ENCODE data around the gene ARRDC4. TPM values are rescaled to one million over a fixed set of nuclear protein-coding genes. Genes with fewer than 3 reads are reported as not detected.
A peak's percentile ranks its signal among the peaks of the same experiment; 100 is the strongest.

Gene ARRDC4
- total and polyA plus RNA-seq, 9 of the 15 experiments (the other 6 are each of a cell fraction or from before 2014, with no cell fraction given): 4.3 to 16.1 (median 14.4) TPM

- TF ChIP-seq ARID1B (IDR thresholded peaks at IDR 0.05) (0 out of 2 replicates have a peak, but pooled peaks have one; percentile 22), TFE3 (CRISPR knock-in tag; IDR thresholded peaks at IDR 0.05) (no peak), TARDBP (IDR thresholded peaks at IDR 0.05) (no peak), SMAD4 (CRISPR knock-in tag; conservative IDR thresholded peaks at IDR 0.05) (no peak; the same call in 1 of the 2 replicates), ELF2 (CRISPR knock-in tag; IDR thresholded peaks at IDR 0.05) (no peak), L3MBTL2 (IDR thresholded peaks at IDR 0.05) (peak; percentile 8; the same call in 1 of the 2 replicates), MLLT1 (IDR thresholded peaks at IDR 0.05) (no peak), GTF2F1 (IDR thresholded peaks at IDR 0.05; ENCODE audit: low read depth, low read length) (no peak), ZBTB26 (CRISPR knock-in tag; IDR thresholded peaks at IDR 0.05) (no peak), SMAD1 (IDR thresholded peaks at IDR 0.05; ENCODE audit: low read depth, low read length, partially characterized antibody) (peak; percentile 34), ZNF583 (CRISPR knock-in tag; IDR thresholded peaks at IDR 0.05) (no peak), LARP7 (IDR thresholded peaks at IDR 0.05) (no peak), PPARD (CRISPR knock-in tag; IDR thresholded peaks at IDR 0.05) (no peak), TCF7 (IDR thresholded peaks at IDR 0.05; ENCODE audit: borderline replicate concordance) (no peak), DEAF1 (CRISPR knock-in tag; IDR thresholded peaks at IDR 0.05) (no peak), FOXA1 (IDR thresholded peaks at IDR 0.05; ENCODE audit: borderline replicate concordance) (no peak), ZNF280B (CRISPR knock-in tag; IDR thresholded peaks at IDR 0.05) (no peak), ZZZ3 (IDR thresholded peaks at IDR 0.05) (no peak), FOXP4 (CRISPR knock-in tag; IDR thresholded peaks at IDR 0.05; ENCODE audit: borderline replicate concordance) (no peak)
These were observed 808 bp downstream of the ARRDC4 start (continued) for GRCh38 chr15:97961067-97961954.
